NK-92 (cell line): Measurements from ENCODE around the gene ZNF566.

Experiments used
- DNase-seq: peaks from one replicate; lab custom pipeline; 2025; ENCODE audit not compliant: unreplicated experiment; lab: John Stamatoyannopoulos, UW

The ZNF566 gene

DNA sequence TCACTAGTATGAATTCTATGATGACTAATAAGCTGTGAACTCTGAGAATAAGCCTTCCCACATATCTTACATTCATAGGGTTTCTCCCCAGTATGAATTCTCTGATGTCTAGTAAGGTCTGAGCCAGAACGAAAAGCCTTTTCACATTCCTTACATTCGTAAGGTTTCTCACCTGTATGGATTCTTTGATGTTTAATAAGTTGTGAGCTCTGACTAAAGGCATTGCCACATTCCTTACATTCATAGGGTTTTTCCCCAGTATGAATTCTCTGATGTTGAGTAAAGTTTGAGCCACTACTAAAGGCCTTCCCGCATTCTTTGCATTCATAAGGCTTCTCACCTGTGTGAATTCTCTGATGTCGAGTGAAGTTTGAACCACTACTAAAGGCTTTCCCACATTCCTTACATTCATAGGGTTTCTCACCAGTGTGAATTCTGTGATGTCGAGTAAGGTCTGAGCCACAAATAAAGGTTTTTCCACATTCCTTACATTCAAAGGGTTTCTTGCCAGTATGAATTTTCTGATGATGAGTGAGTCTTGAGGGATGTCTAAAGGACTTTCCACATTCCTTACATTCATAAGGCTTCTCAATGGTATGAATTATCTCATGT is 40.2 kb downstream of the ZNF566 start:
- DNase-seq: no peak

DNA sequence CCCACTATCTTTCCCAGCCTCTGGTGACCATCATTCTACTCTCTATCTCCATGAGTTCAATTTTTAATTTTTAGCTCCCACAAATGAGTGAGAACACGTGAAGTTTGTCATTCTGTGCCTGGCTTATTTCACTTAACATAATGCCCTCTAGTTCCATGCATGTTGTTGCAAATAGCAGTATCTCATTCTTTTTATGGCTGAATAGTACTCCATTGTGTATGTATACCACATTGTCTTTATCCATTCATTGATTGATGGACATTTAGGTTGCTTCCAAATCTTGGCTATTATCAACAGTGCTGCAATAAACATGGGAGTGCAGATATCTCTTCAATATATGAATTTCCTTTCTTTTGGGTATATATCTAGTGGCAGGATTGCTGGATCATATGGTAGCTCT is 48.0 kb downstream of the ZNF566 start:
- no peak for DNase-seq

DNA sequence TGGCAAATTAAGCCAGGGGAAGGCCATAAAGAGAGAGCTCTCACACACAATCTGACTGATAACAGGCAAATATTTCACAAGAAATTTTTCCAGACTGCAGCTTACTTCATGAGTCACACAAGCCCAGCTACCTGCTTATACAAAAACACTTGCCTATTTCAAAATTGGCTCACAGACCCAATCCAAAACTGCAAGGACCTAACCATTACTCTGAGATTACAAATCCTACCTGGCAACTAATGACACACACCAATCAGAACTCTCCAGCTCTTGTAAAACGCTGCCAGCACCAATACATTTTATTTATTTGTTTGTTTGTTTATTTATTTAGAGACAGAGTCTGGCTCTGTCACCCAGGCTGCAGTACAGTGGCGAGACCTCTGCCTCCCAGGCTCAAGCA is 52.8 kb downstream of the ZNF566 start:
- no peak for DNase-seq

DNA sequence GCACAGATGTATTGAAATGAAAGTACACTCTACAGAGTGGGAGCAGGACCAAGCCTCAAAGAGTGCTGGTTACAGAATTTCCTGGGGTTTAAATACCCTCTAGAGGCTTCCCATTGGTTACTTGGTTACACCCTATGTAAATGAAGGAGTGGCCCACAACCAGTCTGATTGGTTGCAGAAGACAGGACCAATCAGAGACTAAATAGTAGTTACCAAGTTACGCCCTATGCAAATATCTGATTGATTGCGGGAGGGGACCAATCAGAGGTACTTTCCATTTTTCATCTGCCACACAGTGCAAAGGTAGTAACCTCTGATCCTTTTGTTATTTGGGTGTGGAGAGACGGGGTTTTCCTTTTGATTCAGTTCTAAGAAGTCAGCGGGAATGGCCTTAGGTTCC is 65.4 kb downstream of the ZNF566 start:
- DNase-seq: no peak

DNA sequence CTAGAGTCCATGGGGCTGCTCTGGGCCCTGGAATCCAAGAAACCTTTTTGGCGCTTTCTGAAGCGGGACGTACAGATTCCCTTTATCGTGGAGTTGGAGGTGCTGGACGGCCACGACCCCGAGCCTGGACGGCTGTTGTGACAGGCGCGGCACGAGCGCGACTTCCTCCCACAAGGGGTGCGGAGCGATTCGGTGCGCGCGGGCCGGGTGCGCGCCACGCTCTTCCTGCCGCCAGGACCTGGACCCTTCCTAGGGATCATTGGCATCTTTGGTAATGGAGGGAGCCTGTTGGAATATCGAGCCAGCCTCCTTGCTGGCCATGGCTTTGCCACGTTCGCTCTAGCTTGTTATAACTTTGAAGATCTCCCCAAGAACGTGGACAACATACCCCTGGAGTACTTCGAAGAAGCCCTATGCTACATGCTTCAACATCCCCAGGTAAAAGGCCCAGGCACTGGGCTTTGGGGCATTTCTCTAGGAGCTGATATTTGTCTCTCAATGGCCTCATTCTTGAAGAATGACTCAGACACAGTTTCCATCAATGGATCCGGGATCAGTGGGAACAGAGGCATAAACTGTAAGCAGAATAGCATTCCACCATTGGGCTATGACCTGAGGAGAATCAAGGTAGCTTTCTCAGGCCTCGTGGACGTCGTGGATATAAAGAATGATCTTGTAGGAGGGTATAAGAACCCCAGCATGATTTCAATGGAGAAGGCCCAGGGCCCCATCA is 67.4 kb downstream of the ZNF566 start:
- no peak for DNase-seq

DNA sequence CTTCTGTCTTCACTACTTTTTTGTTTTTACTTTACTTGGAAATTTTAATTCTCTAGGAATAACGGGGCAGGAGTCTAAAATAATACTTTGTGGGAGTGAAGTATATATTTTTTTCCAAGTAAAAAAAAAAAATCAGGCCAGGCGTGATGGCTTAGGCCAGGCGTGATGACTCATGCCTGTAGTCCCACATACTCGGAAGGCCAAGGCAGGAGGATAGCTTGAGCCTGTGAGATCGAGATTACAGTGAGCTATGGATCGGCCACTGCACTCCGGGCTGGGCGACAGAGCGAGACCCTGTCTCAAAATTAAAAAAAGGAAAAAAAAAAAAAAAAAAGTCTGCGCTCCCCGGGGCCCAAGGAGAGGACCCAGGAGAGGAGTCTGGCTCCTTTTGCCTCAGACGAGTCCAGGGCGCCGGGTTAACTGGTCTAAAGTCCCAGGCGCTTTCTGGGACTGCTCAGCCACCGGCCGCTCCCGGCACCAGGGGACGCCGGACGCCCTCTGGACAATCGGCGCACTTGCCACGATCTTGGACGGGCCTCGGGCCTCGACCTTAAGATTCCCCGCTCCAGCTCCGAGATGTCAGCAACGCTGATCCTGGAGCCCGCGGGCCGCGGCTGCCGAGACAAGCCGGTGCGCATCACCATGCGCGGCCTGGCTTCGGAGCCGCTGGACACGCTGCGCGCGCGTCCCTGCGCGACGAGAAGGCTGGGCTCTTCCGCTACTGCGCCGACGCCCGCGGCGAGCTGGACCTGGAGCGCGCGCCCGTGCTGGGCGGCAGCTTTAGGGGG is 68.2 kb downstream of the ZNF566 start:
- DNase-seq: no peak

DNA sequence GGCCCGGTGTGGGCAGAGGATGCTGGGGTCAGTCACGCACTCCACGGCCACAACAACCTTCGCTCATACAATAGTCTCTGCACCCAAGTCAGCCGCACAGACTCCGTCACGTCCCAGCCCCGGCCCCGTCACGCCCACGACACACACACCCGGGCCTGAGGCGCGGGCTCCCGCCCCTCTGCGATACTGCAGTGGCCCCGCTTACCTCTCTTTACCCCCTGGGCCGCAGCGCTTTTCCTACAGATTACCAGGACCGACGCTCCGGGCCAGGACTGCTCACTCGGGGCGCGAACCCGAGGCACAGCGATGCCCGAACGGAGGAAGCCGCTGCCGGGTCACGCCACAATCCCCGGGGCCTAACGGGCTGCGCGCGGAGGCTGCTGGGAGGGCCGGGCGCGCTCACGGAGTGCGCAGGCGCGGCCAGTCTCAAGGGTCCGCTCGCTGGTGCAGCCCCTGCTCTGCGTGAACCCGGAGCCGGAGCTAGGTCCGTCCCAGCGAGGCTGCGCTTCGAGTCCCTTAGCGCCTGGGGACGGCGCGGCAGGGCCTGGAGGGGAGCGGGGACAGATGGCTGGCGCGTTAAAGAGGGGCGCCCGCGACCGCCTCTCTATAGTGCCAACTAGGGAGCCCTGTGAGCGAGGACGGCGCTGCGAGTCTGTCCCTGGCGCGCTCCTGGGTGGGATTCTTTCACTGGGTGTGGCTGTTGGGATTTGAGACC is 70.9 kb downstream of the ZNF566 start, which contains the start of gene ZFP82:
Gene ZFP82 (minus strand): TSS at position 358 of the 715 bp plus-strand sequence. CDS start 8,855 bp downstream, outside the sequence.
- no peak for DNase-seq

DNA sequence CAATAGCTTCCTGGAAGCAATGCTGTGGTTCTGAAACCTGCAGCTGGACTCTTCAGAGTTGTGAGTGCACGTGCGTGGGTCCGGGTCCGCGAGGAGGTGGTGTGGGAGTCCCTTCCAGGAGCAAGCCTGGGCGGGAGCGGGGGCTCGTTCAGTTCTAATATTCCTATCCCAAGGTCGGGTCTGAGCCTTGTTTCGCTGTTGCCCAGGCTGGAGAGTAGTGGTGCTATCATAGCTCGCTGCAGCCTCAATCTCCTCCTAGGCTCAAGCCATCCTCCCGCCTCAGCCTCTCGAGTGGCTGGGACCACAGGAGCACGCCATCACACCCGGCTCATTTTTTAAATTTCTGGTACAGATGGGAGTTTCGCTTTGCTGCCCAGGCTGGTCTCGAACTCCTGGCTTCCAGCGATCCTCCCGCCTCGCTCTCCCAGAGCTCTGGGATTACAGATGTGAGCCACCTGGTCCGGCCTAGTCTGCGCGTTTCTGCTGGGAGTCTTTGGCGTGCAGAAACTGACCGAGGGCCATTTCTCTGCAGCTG is 71.5 kb downstream of the ZNF566 start:
- no peak for DNase-seq

DNA sequence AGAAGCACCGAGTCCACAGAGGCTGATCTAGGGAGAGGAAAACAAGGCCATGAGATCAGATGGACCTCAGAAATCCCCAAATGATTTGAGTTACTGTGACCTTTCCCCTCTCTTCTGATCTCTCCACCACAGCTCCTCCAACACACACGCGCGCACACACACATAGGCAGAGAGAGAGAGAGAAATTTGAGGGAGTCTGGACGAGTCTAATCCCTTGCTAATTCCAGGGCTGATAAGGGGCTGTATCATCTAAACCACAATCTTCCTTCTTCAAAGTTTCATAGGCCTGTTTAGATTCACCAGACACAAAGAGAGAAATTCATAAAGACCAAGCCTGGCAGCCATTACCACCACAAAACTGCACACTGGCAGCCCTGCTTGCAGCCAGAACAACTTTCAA is 79.5 kb downstream of the ZNF566 start:
- no peak for DNase-seq

DNA sequence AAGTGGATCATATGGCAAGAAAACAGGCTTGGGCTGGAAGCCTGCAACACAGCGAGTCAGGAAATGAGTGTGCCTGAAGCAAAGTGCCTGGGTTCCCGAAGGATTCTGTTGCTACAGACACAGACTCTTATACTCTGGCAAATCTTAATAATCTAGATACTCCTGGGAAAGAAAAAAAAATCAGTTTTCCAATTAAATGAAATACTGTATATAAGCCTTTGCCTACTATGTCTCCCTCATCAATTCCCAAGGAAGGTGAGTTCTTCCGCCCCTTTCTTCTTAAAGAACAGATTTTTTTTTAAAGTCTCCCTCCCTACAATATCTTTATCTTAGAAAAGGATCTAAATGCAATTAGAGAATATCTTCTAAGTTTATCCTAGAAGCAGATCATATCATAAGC is 81.3 kb downstream of the ZNF566 start:
- DNase-seq: no peak

DNA sequence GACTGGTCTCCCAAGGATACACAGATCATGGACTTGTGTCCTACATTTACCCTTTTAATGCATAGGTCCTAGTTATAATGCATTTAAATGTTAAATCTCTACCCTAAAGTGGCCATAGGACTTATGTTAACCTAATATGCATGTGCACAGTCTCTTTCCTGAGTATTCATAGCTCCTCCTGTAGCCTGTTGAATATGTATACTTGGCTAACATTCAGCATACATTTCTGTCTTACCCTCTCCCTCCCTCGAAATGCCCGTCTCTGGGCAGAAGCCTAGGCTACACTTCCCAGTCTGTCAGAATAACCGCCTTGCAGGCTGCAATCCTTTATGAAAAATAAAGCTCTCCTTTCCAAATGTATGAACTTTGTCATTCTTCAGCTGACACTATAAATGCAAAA is 84.9 kb downstream of the ZNF566 start:
- no peak for DNase-seq

DNA sequence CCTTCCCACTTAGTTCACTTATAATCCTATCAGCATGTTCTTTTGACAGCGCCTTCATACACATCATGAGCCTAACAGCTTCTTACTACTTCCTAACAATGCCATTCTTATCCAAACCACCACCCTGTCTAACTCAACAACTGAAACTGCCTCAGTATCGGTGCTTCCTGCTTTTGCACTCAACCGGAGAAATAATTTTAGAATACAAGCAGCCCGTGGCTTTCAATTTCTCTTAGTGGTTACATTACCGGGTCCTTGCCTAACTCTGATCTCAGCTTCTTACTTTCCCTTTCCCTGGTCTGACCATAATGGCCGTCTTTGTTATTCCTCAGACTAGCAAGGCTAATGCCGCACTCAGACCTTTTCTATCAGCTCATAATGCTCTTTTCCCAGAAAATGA is 87.9 kb downstream of the ZNF566 start:
- no peak for DNase-seq

DNA sequence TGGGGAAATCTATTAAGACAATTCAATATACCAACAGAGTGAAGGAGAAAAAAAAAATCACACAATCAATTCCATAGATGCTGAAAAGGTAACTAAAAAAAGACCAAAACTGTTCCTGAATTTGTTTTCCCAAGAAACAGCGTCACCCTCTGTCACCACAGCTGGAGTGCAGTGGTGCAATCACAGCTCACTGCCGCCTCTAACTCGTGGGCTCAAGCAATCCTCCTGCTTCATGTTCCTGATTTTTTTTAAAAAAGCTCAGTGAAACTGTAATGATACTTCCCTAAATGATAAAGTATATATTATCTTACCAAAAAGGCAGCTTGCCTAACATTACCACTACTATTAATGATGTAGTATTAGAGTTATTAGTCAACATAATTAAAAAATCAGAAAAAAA is 90.8 kb downstream of the ZNF566 start:
- no peak for DNase-seq
